IMR-90 (cell line): ENCODE measurements around the gene GPSM1. TPM values are rescaled to one million over a fixed set of nuclear protein-coding genes. Genes with fewer than 3 reads are reported as not detected.

Experiments used
- ATAC-seq: fragments of 200-7000 bp; cut with Tn5 transposase; 2 replicates; pipeline ENCODE4 v1.9.1; 2020; ENCODE audit warnings: low read depth, mild to moderate bottlenecking, moderate library complexity
- BruUV-seq: library from RNA; stranded (reverse); fragments of 400-500 nt; replicated peaks from 2 replicates; lab custom pipeline; 2021; lab: Mats Ljungman, UMichigan
- CTCF ChIA-PET: fragments of 300-600 bp; formaldehyde crosslinking; extraction: SDS; loops from one replicate; lab custom pipeline; 2021; ENCODE audit warnings: antibody characterized with exemption; lab: Yijun Ruan, JAX
- POLR2A ChIA-PET: fragments of 300-600 bp; sonication (Branson Sonifier 250); formaldehyde crosslinking; loops from one replicate; lab custom pipeline; 2022; ENCODE audit warnings: antibody characterized with exemption; ENCODE audit not compliant: unreplicated experiment; lab: Charles Lee
- DNase-seq: peaks from one replicate; pipeline ENCODE4 v3.0.0; 2013
- H2AFZ ChIP-seq: replicated peaks from 2 replicates; pipeline ENCODE3; 2013; ENCODE audit warnings: low read length, mild to moderate bottlenecking; ENCODE audit not compliant: poor library complexity
- H2AK5ac ChIP-seq: 2 replicates; pipeline ENCODE4 v1.6.1; 2013; ENCODE audit warnings: low read depth, low read length, inconsistent platforms
- H2AK9ac ChIP-seq: replicated peaks from 2 replicates; pipeline ENCODE3; 2013; ENCODE audit warnings: mild to moderate bottlenecking, low read depth, low read length, moderate library complexity; ENCODE audit not compliant: poor library complexity
- H2BK120ac ChIP-seq: 2 replicates; pipeline ENCODE4 v1.6.1; 2013; ENCODE audit warnings: low read depth, low read length, inconsistent platforms
- H2BK15ac ChIP-seq: 3 replicates; pipeline ENCODE4 v1.6.1; 2013; ENCODE audit warnings: low read depth, low read length, inconsistent platforms
- H2BK20ac ChIP-seq: 2 replicates; pipeline ENCODE4 v1.6.1; 2013; ENCODE audit warnings: low read depth, mild to moderate bottlenecking, inconsistent platforms, low read length, moderate library complexity
- H2BK5ac ChIP-seq: 2 replicates; pipeline ENCODE4 v1.6.1; 2013; ENCODE audit warnings: mild to moderate bottlenecking, low read depth, low read length, inconsistent platforms; ENCODE audit not compliant: poor library complexity, severe bottlenecking
- H3K14ac ChIP-seq: replicated peaks from 2 replicates; pipeline ENCODE4 v1.6.1; 2013; ENCODE audit warnings: low read depth, low read length, inconsistent platforms
- H3K18ac ChIP-seq: 2 replicates; pipeline ENCODE4 v1.6.1; 2013; ENCODE audit warnings: low read depth, low read length, control low read depth
- H3K23ac ChIP-seq: 2 replicates; pipeline ENCODE4 v1.6.1; 2013; ENCODE audit warnings: low read depth, low read length, inconsistent platforms
- H3K27ac ChIP-seq: 2 replicates; pipeline ENCODE4 v1.5.1; 2013; ENCODE audit warnings: mild to moderate bottlenecking, control low read depth, low read length; ENCODE audit not compliant: insufficient read depth
- H3K27me3 ChIP-seq: 2 replicates; pipeline ENCODE4 v1.6.1; 2013; ENCODE audit warnings: low read length; ENCODE audit not compliant: control insufficient read depth, insufficient read depth
- H3K36me3 ChIP-seq: 2 replicates; pipeline ENCODE4 v1.6.1; 2013; ENCODE audit warnings: low read length, mixed read lengths; ENCODE audit not compliant: control insufficient read depth, insufficient read depth
- H3K4ac ChIP-seq: 2 replicates; pipeline ENCODE4 v1.6.1; 2013; ENCODE audit warnings: low read depth, low read length, inconsistent platforms
- H3K4me1 ChIP-seq: 2 replicates; pipeline ENCODE4 v1.6.1; 2013; ENCODE audit warnings: low read length, mixed read lengths; ENCODE audit not compliant: control insufficient read depth, insufficient read depth
- H3K4me2 ChIP-seq: 2 replicates; pipeline ENCODE4 v1.6.1; 2013; ENCODE audit warnings: low read depth, mild to moderate bottlenecking, control low read depth, low read length, moderate library complexity
- H3K4me3 ChIP-seq: 2 replicates; pipeline ENCODE4 v1.5.1; 2013; ENCODE audit warnings: low read depth, mild to moderate bottlenecking, control low read depth, low read length, moderate library complexity; ENCODE audit not compliant: insufficient read depth
- H3K56ac ChIP-seq: 2 replicates; pipeline ENCODE4 v1.6.1; 2013; ENCODE audit warnings: low read length, inconsistent platforms; ENCODE audit not compliant: insufficient read depth; ENCODE audit errors: extremely low read depth
- H3K79me1 ChIP-seq, 2 experiments: 2 replicates each; pipeline ENCODE4 v1.6.1; 2013; ENCODE audit warnings: low read length in 2 of 2, inconsistent platforms in 1 of 2, low read depth in 1 of 2
- H3K9ac ChIP-seq: 2 replicates; pipeline ENCODE4 v1.6.1; 2013; ENCODE audit warnings: low read depth, low read length, control low read depth
- H3K9me1 ChIP-seq: 2 replicates; pipeline ENCODE4 v1.6.1; 2013; ENCODE audit warnings: low read length, inconsistent platforms; ENCODE audit not compliant: insufficient read depth
- H3K9me3 ChIP-seq: 2 replicates; pipeline ENCODE4 v1.6.1; 2013; ENCODE audit warnings: low read length; ENCODE audit not compliant: control insufficient read depth, insufficient read depth
- H4K20me1 ChIP-seq: 2 replicates; pipeline ENCODE4 v1.6.1; 2013; ENCODE audit warnings: low read length, inconsistent platforms; ENCODE audit not compliant: insufficient read depth
- H4K5ac ChIP-seq: 2 replicates; pipeline ENCODE4 v1.6.1; 2013; ENCODE audit warnings: mild to moderate bottlenecking, low read depth, low read length, control low read depth
- H4K8ac ChIP-seq, 2 experiments: 2 replicates each; pipeline ENCODE4 v1.6.1; 2013; ENCODE audit warnings: low read depth in 2 of 2, low read length in 2 of 2, control low read depth in 1 of 2, inconsistent platforms in 1 of 2
- H4K91ac ChIP-seq: 2 replicates; pipeline ENCODE4 v1.6.1; 2013; ENCODE audit warnings: low read depth, low read length, inconsistent platforms; ENCODE audit not compliant: insufficient read depth
- BHLHE40 ChIP-seq: fragments of 150-350 bp; IDR thresholded peaks from 2 replicates; pipeline ENCODE4 v1.6.1; 2016; ENCODE audit warnings: mild to moderate bottlenecking, low read depth, low read length
- CHD1 ChIP-seq: IDR thresholded peaks from 2 replicates; pipeline ENCODE4 v1.6.1; 2012; ENCODE audit warnings: low read depth, low read length, improper control_type of control experiment
- CTCF ChIP-seq: conservative IDR thresholded peaks from 2 replicates; pipeline ENCODE4 v1.5.1; 2012; ENCODE audit warnings: mild to moderate bottlenecking, low read depth, low read length, improper control_type of control experiment
- ELK1 ChIP-seq: fragments of 150-350 bp; IDR thresholded peaks from 2 replicates; pipeline ENCODE4 v1.6.1; 2016; ENCODE audit warnings: low read depth, mild to moderate bottlenecking, low read length, moderate library complexity, borderline replicate concordance
- FOS ChIP-seq: fragments of 150-350 bp; IDR thresholded peaks from 2 replicates; pipeline ENCODE4 v1.6.1; 2016; ENCODE audit warnings: low read depth, low read length
- MAFK ChIP-seq: IDR thresholded peaks from 2 replicates; pipeline ENCODE4 v1.6.1; 2012; ENCODE audit warnings: low read depth, low read length, improper control_type of control experiment
- MAZ ChIP-seq: IDR thresholded peaks from 2 replicates; pipeline ENCODE4 v1.6.1; 2012; ENCODE audit warnings: low read depth, mild to moderate bottlenecking, low read length, improper control_type of control experiment, moderate library complexity, borderline replicate concordance
- MXI1 ChIP-seq: IDR thresholded peaks from 2 replicates; pipeline ENCODE4 v1.6.1; 2012; ENCODE audit warnings: low read depth, mild to moderate bottlenecking, low read length, moderate library complexity, borderline replicate concordance
- NFE2L2 ChIP-seq: fragments of 150-350 bp; IDR thresholded peaks from 2 replicates; pipeline ENCODE4 v1.6.1; 2016; ENCODE audit warnings: low read depth, mild to moderate bottlenecking, low read length
- POLR2A ChIP-seq: IDR thresholded peaks from 2 replicates; pipeline ENCODE4 v1.6.1; 2012; ENCODE audit warnings: mild to moderate bottlenecking, low read depth, low read length
- RAD21 ChIP-seq: IDR thresholded peaks from 2 replicates; pipeline ENCODE4 v1.6.1; 2012; ENCODE audit warnings: low read length, improper control_type of control experiment
- RCOR1 ChIP-seq: IDR thresholded peaks from 2 replicates; pipeline ENCODE4 v1.6.1; 2012; ENCODE audit warnings: mild to moderate bottlenecking, low read length, improper control_type of control experiment; ENCODE audit not compliant: insufficient replicate concordance
- RFX5 ChIP-seq: IDR thresholded peaks from 2 replicates; pipeline ENCODE4 v1.8.0; 2012; ENCODE audit warnings: low read depth, mild to moderate bottlenecking, low read length, moderate library complexity
- SMC3 ChIP-seq: fragments of 150-350 bp; IDR thresholded peaks from 2 replicates; pipeline ENCODE4 v1.6.1; 2016; ENCODE audit warnings: low read depth, mild to moderate bottlenecking, antibody characterized with exemption, low read length, moderate library complexity
- WGBS, 2 experiments: methylation state at CpG; one replicate each; pipeline versions ENCODE4 v1.1.5 to v1.1.7; 2013; ENCODE audit warnings: missing lambda C conversion rate in 2 of 2; ENCODE audit not compliant: insufficient read length in 1 of 2; ENCODE audit errors: extremely low coverage in 2 of 2; 5-methylcytosine and 5-hydroxymethylcytosine counted together
- dilution Hi-C: fragments of 300-500 bp; cut with HindIII; formaldehyde crosslinking; loops from one replicate; pipeline ENCODE4 v1.14.3; 2018; ENCODE audit warnings: low sequenced_read_pairs; ENCODE audit not compliant: unreplicated experiment
- in situ Hi-C: fragments of 300-500 bp; cut with MboI; formaldehyde crosslinking; loops from 3 replicates; pipeline ENCODE4 v1.14.3; 2019; ENCODE audit warnings: low sequenced_read_pairs, inconsistent platforms, mixed read lengths
- intact Hi-C: fragments of 100-400 bp; cut with micrococcal nuclease; formaldehyde crosslinking; loops from 2 replicates; pipeline ENCODE4 v1.10.0; 2022
- polyA plus RNA-seq, 3 experiments: library from polyadenylated mRNA; depleted of rRNA; stranded (reverse); fragments of >200 nt; gene quantifications; 2 replicates each; pipeline ENCODE4 v1.2.3, GENCODE V29; 2012; ENCODE audit warnings: low replicate concordance in 1 of 3
- total RNA-seq: library from RNA; depleted of rRNA; stranded (reverse); fragments of >200 nt; gene quantifications from 2 replicates; pipeline ENCODE4 v1.2.3, GENCODE V29; 2012
- TF ChIP-seq, protein P1 (sequence below): fragments of 150-350 bp; IDR thresholded peaks from 2 replicates; pipeline ENCODE4 v1.6.1; 2017; ENCODE audit warnings: mild to moderate bottlenecking, antibody characterized with exemption, low read length, low read depth

GPSM1 gene
- total and polyA plus RNA-seq, 2 of the 4 experiments (the other 2 are of a cell fraction): 28.7 to 71.2 TPM

GRCh38 chr9:136353757-136354488 lies 26.6 kb downstream of the GPSM1 start:
- Histone ChIP-seq H3K18ac (no peak overlapping the region), H3K79me1 (peaks cover 0 to 42% of the 10 kb centered on the region in 2 experiments; a peak in 2 of 4 replicates), H2BK15ac (no peak overlapping the region), H3K4ac (no peak overlapping the region), H3K9me1 (peaks cover 3% of the 10 kb centered on the region; the same call in 1 of the 2 replicates), H3K27ac (0 out of 2 replicates have a peak overlapping the region, but pooled peaks have one; percentile 3), H3K4me2 (no peak overlapping the region), H3K36me3 (peaks cover 72% of the 10 kb centered on the region), H2BK20ac (no peak overlapping the region), H2AFZ (peak overlapping the region; percentile 47), H4K91ac (no peak overlapping the region), H3K4me1 (peaks cover 23% of the 10 kb centered on the region), H3K23ac (no peak overlapping the region), H4K20me1 (peaks cover 34% of the 10 kb centered on the region), H2BK120ac (no peak overlapping the region), H2BK5ac (no peak overlapping the region), H3K9me3 (no peaks in the 10 kb centered on the region), H4K5ac (no peak overlapping the region), H2AK5ac (no peak overlapping the region; the same call in 1 of the 2 replicates), H3K14ac (no peak overlapping the region), H3K9ac (no peak overlapping the region), H3K56ac (no peak overlapping the region), H2AK9ac (peak overlapping the region; percentile 95), H3K4me3 (no peak overlapping the region), H4K8ac (peak overlapping the region in 1 of 2 experiments; percentile 1; a peak in 1 of 4 replicates), H3K27me3 (no peaks in the 10 kb centered on the region)
- intact Hi-C loops (no loop called here), dilution Hi-C loops (no loop called here), in situ Hi-C loops (no loop called here)
- ATAC-seq (peak; percentile 3; the same call in 1 of the 2 replicates), DNase-seq (no peak)
- BruUV-seq: no TSS peak
- POLR2A ChIA-PET: no interaction called here
- CTCF ChIA-PET: no interaction called here
- 65% methylated on average over 2 of the region's 13 CpGs; no CpG with 5 or more reads in 1 of the 2 experiments for WGBS, 2 experiments
- no peak for TF ChIP-seq RFX5
- no peak for TF ChIP-seq MAZ
- TF ChIP-seq ELK1: no peak
- TF ChIP-seq CHD1: no peak
- no peak for TF ChIP-seq CTCF
- TF ChIP-seq SMC3: no peak
- no peak for TF ChIP-seq NFE2L2
- TF ChIP-seq, protein P1, sequence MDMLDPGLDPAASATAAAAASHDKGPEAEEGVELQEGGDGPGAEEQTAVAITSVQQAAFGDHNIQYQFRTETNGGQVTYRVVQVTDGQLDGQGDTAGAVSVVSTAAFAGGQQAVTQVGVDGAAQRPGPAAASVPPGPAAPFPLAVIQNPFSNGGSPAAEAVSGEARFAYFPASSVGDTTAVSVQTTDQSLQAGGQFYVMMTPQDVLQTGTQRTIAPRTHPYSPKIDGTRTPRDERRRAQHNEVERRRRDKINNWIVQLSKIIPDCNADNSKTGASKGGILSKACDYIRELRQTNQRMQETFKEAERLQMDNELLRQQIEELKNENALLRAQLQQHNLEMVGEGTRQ: no peak
- TF ChIP-seq FOS: no peak
- no peak for TF ChIP-seq MXI1
- no peak for TF ChIP-seq MAFK
- no peak for TF ChIP-seq POLR2A
- no peak for TF ChIP-seq RAD21
- no peak for TF ChIP-seq RCOR1
- no peak for TF ChIP-seq BHLHE40
